Lower leg skin (tissue), 4 donors: ENCODE data around the gene PODN. TPM values are rescaled to one million over a fixed set of nuclear protein-coding genes. Genes with fewer than 3 reads are reported as not detected.

ENCODE experiments used
- DNase-seq, 2 donors: peaks; one replicate each; pipeline ENCODE4 v3.0.0-alpha.2; 2019; ENCODE audit warnings: low spot score in 2 of 2
- H3K4me3 ChIP-seq: fragments of 200-600 bp; sonication (generic); 2 replicates; pipeline ENCODE4 v1.5.1; 2017; ENCODE audit warnings: mild to moderate bottlenecking, low read depth; ENCODE audit not compliant: poor library complexity, severe bottlenecking
- POLR2A ChIP-seq, 2 donors: fragments of 450-650 bp; IDR thresholded peaks; one replicate each; pipeline ENCODE4 v1.6.1; 2016 to 2017; ENCODE audit warnings: antibody characterized with exemption in 2 of 2, mild to moderate bottlenecking in 1 of 2, moderate library complexity in 1 of 2
- WGBS, 2 donors: methylation state at CpG; one replicate each; pipeline ENCODE4 v1.1.5; 2018; 5-methylcytosine and 5-hydroxymethylcytosine counted together
- intact Hi-C: fragments of 100-400 bp; cut with DNase I; formaldehyde crosslinking; loops from one replicate; pipeline ENCODE4 v1.15.0; 2023; ENCODE audit warnings: low total_unique reads
- total RNA-seq, 4 donors: library from RNA; depleted of rRNA; stranded (reverse); fragments of >200 nt; gene quantifications; one replicate each; pipeline ENCODE4 v1.1.0, GENCODE V29; 2016
- TF ChIP-seq, protein P1 (sequence below), 3 donors: fragments of 450-650 bp; IDR thresholded peaks; one replicate each; pipeline ENCODE4 v1.5.1; 2016; ENCODE audit warnings: antibody characterized with exemption in 3 of 3, mild to moderate bottlenecking in 3 of 3, moderate library complexity in 2 of 3

Gene PODN
- total RNA-seq, 4 donors from 2014 or later: 11.3 to 58.8 (median 14.4) TPM

DNA sequence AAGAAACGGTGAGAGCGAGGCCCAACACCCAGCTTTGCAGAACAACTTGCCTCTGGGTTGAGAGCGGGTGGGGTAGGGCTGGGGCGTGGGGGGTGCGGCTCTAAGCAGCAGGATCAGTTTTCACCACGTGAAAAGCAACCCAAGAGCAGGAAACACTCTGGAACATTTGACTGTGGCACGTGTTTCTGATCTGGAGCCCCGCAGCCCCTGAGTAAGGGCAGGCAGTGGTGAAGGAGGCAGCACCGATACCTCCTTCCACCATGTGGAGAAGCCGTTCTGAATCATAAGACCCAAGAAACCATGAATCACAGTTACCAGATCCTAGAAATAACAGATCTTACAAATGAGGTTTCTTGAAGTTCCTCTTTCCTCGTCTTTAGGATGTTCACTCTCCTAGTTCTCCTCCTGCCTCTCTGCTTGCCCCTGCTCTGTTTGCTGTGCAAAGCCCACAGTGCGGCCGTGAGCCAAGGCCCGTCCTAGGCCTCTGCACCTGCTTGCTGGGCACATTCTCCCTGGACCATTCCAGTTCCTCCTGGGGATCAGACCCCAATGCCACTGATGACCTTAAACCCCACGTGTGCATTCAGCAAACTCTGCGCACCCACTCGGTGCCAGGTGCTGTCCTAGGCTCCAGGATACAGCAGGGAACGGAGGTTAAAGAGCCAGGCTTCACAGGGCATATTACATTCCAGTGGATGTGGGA lies 48.5 kb downstream of the PODN start:
- TF ChIP-seq, protein P1, sequence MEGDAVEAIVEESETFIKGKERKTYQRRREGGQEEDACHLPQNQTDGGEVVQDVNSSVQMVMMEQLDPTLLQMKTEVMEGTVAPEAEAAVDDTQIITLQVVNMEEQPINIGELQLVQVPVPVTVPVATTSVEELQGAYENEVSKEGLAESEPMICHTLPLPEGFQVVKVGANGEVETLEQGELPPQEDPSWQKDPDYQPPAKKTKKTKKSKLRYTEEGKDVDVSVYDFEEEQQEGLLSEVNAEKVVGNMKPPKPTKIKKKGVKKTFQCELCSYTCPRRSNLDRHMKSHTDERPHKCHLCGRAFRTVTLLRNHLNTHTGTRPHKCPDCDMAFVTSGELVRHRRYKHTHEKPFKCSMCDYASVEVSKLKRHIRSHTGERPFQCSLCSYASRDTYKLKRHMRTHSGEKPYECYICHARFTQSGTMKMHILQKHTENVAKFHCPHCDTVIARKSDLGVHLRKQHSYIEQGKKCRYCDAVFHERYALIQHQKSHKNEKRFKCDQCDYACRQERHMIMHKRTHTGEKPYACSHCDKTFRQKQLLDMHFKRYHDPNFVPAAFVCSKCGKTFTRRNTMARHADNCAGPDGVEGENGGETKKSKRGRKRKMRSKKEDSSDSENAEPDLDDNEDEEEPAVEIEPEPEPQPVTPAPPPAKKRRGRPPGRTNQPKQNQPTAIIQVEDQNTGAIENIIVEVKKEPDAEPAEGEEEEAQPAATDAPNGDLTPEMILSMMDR (IDR thresholded peaks at IDR 0.05): no peak
- no peak for TF ChIP-seq POLR2A (IDR thresholded peaks at IDR 0.05)
- no peak overlapping the region for H3K4me3 ChIP-seq
- WGBS, 2 donors: 43 to 47% methylated on average over 16 to 18 of the region's 18 CpGs
- intact Hi-C loops: no loop called here
- DNase-seq: peak; percentile 68 to 91

DNA sequence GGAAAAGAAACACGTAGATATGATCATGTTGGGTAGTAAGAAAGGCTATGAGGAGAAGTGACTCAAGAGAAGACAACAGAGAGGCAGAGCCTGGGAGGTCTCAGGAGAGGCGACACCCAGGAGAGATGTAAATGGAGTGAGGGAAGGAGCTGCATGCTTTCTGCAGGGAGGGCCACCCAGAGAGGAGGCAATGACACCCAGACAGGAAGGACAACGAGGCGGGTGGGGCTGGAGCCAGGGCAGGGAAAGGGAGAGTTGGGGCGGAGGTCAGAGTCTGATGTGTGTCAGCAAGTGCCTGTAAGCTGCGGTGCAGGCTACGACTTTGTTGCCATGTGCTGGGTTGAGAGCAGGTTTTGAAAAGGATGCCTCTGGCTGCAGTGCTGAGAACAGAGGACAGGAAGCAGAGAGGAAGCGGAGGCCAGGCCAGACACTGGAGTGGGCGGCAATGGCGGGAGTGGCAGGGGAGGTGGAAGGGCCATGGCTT lies 49.1 kb downstream of the PODN start:
- intact Hi-C loops: no loop called here
- H3K4me3 ChIP-seq: no peak overlapping the region
- WGBS, 2 donors: 54 to 60% methylated on average over 10 of the region's 10 CpGs
- DNase-seq: peak in 1 of 2 donors; percentile 36
- TF ChIP-seq, protein P1 (IDR thresholded peaks at IDR 0.05): no peak
- no peak for TF ChIP-seq POLR2A (IDR thresholded peaks at IDR 0.05)

DNA sequence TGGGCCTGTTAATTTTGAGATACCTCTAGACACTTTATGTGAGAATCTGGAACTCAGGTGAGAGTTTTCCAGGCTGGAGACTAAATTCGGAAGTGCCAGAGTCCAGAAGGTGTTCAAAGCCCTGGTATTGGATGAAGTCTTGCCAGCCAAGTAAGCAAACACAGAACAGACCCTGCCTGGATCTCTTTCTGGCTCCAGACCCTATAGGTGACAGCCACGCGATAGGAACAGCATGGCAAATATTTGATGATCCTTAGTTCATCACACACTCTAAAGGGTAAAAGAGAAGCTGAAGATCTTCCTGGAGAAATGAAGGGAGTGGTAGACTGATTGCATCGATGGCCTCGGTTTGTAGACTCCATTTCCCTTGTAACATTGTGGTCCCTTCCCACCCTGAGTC lies 49.7 kb downstream of the PODN start:
- intact Hi-C loops: no loop called here
- DNase-seq: no peak
- no peak for TF ChIP-seq POLR2A (IDR thresholded peaks at IDR 0.05)
- TF ChIP-seq, protein P1 (IDR thresholded peaks at IDR 0.05): no peak
- 73 to 77% methylated on average over 5 of the region's 5 CpGs for WGBS, 2 donors
- no peak overlapping the region for H3K4me3 ChIP-seq

DNA sequence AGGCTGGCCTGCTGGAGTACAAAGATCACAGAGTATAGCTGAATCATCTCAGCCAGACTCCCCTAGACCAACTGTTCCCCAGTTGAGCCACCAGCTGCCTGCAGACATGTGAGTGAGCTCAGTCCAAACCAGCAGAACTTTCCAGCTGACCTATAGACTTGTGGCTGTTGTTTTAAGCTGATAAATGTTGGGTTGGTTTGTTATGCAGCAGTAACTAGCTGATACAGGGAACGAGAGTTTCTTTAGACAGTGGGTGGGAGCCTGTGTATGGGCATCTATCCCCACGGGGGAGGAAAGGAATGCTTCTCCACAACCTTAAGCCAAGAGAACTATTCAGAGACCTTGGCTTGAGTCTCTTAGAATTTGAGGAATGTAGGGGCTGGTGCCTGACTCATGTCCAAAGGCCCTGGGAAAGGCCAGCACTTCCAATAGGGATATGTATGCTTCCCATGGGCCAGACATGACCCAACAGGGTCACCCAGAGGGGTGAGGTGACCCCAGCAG lies 50.3 kb downstream of the PODN start:
- TF ChIP-seq POLR2A (IDR thresholded peaks at IDR 0.05): no peak
- TF ChIP-seq, protein P1 (IDR thresholded peaks at IDR 0.05): no peak
- DNase-seq: no peak
- intact Hi-C loops: no loop called here
- H3K4me3 ChIP-seq: no peak overlapping the region
- 73 to 81% methylated on average over 2 of the region's 2 CpGs for WGBS, 2 donors

DNA sequence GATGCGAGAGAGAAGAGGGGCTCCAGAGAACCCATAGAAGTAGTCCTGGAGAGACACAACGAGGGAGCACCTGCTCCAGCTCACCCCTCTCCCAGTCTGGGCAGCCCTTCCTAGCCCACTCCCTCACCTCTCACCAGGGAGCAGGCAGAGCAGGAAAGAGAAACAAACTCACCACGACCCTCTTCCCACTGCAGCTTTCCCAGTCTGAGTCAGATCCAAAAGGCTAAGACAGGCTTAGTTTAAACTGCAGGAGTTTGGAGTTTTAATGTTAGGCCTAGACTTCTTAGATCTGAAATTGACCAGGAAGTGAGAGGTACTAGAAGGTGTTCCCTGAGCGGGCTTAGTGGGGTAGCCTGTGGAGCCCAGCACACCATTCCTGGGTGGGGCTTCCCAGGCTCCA lies 50.8 kb downstream of the PODN start:
- WGBS, 2 donors: 90 to 94% methylated on average over 4 of the region's 4 CpGs
- intact Hi-C loops: no loop called here
- TF ChIP-seq, protein P1 (IDR thresholded peaks at IDR 0.05): no peak
- no peak for TF ChIP-seq POLR2A (IDR thresholded peaks at IDR 0.05)
- no peak for DNase-seq
- H3K4me3 ChIP-seq: no peak overlapping the region
